ENCODE results near the gene LIX1.
"Not testable (repeated sequence)": the region's sequence is repeated elsewhere in the genome, so short reads cannot be mapped to it uniquely, and the experiment has no call there.

The LIX1 gene

GRCh38 chr5:97102010-97102470, 40.4 kb downstream of the LIX1 start:
- DNase-seq, result peak in 1 of 58 donors; percentile 9

- peak in 31 of 58 donors; percentile 5 to 80 (median 35) for DNase-seq
Observed at GRCh38 chr5:97101189-97101910, 41.1 kb downstream of the LIX1 start.

DNA sequence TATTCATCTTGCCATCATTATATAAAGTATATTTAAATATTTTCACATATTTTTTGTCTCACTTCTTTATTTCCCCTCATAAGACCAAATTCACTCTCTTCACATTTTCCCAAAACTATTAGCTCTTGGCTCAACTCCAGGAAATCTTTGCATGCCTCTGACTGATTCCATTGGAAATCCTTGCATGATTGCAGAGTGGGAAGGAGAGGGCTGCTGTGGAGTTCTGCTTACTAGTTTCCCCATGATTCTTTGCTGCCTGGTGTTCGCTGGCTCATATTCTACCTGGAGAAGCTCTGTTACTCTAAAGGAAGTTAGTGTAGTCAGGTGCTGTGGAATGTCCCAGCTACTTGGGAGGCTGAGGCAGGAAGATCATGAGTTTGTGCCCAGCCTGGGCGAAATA, 41.9 kb downstream of the LIX1 start:
- no peak for DNase-seq

DNA sequence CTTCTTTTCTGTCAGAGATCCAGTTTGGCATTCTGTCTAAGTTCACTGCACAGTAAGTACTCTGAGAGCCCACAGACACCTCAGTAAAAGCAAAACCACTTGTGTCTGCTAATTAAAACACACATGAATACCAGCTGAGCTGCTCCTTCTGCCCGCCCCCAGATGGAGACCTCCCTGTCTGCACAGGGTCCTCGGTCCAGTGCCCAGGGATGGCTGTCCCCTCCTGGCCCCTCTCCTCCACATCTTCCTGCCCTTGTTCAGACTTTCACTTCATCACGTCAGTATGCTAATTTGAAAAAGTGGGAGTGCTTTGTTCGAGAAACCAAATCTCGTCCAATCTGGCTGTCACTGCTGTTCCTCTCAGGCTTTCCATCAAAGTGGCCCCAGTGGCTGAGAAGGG, 43.5 kb downstream of the LIX1 start:
- DNase-seq, result peak in 10 of 58 donors; percentile 5 to 49 (median 15)

DNA sequence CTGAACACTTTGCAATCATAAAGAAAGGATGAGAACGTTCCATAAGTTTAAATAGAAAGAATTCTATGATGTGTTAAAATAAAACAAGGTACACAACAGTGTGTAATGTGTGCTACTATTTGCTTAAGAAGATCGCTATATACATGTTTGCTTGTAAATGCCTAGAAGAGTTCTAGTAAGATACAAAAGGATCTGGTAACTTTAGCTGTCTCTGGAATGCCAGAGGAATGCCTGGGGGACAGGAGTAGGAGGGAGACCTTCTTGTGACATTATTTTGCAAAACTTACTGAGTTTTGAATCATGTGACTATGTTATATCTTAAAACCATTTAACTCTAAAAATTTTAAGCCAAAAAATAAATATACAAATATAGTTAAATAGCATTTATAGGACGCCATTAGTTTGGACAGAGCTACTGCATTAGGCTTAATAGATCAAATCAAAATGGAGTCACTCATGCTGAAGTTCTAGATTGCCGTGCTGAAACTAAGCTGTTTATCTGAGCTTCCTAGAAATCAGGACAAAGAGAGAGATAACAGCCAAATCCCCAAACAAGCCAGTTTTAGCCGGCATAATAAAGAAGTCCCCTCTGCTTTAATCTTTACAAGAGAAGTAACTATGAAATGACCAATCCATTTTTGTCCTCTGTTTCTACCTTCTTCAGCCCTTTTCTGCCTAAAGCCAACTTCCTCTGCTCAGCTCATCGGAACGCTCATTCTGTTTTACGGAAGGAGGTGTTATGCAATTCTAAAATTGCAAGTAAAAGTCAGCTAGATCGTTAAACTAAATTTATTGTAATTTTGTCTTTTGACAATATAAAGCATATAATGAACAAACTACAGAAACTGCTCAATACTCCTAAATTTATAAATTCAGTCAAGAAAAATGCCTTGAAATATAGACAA, 44.8 kb downstream of the LIX1 start:
- no peak for DNase-seq

DNA sequence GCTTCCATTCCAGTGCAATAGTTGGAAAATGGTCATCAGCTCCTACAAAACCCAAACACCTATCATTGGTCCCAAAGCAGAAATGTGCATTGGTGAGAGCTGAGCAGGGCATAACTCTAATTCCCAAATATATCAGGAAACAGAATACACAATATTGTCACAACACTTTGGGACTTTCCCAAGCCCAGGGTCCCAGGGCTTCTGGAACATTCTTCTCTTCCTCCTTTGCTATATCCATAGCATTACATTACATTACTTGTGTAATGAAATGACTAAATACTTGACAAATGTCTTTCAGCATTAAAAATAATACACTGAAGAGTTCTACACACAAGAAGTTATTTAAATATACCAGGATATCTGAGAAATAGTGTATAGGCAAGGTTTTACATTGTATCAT, 45.6 kb downstream of the LIX1 start:
- DNase-seq, result no peak

DNA sequence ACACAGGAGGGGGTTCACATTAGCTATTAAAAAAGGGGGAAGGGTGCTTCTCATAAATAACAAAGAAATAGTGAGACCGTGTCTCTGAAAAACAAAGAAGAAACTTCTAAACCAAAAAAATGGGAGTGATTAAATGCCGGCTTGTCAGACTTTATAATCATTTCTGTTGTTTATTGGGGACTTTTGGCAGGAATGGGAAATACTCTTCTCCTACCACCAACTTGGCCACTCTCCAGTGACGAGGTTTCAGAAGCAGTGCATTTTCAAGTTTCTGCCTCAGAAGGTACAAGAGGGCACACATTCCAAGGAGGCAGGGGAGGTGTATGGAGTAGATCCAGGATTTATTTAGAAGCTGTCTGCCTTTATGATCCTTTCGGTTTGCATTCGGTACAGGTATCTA, 46.2 kb downstream of the LIX1 start:
- peak in 4 of 58 donors; percentile 11 to 21 (median 14) for DNase-seq

DNA sequence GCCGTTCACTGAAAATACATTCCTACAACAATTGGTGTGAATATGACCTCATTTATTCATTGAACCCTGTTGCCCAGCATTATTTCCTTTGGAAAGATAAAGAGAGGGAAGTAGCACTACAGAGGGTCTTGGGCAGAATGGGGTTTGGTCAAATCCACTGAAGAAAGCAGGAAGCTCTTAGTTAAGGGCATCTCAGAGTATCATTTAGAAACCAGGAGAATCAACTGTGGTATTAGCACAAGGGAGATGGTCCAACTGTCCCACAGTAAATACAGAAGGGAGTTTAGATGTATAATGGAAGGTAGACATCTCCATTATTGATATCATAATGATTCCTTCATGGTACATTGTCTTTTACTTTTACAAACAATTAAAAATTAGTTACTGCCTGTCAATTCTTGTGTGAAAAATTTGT, 47.1 kb downstream of the LIX1 start:
- no peak for DNase-seq

DNA sequence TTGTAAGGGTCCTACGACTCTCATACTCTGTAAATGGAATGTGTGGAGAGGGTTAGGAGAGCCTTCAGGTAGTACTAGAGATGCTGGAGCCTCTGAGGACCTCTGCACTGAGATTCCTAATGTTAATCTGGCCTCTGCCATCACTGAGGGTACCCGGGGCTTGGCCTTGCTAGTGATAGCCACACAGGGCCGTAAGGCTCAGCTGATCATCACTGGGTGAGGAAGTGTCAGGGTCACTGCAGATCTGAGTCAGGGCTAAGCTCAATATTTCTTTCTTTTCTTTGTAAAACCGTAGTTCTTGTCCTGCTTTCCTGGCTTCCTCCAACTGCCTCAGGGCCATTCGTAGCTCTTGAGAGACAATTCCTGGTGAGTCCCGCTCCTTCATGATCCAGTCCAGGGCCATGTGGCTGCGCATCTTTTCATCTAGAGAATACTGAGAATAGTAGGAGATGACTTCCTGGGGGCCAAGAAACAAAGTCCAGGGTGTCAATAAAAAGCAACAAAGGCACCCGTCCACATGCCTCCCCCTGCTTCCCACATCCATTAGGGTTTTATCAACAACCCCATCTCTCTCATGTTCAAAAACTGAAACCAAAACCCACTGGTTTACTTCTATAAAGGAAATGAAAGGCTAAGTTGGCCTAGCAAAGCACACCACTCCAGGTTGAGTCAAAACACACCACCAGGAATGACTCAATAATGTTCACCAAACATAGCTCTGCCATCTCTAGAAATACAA, 47.7 kb downstream of the LIX1 start:
- DNase-seq, result no peak

GRCh38 chr5:97093193-97093592, 49.2 kb downstream of the LIX1 start:
- DNase-seq, result no peak

DNA sequence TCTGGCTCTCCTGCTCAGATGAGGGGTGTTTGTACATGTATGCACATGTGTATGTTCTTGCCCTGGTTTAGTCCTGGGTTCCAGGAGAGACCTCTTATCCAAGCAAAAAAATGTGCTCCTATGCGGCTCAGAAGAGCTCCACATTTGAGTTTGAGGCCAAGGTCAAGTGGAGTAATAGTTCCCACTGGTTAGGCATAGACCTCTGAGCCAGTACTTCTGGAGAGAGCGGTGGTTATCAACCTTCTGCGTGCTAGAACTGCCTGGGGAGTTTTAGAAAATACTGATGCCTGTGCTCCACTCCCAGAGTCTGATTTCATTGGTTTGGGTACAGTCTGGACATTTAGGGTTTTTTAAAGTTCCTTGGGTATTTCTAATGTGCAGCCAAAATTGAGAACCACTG, 51.5 kb downstream of the LIX1 start:
- no peak for DNase-seq

DNA sequence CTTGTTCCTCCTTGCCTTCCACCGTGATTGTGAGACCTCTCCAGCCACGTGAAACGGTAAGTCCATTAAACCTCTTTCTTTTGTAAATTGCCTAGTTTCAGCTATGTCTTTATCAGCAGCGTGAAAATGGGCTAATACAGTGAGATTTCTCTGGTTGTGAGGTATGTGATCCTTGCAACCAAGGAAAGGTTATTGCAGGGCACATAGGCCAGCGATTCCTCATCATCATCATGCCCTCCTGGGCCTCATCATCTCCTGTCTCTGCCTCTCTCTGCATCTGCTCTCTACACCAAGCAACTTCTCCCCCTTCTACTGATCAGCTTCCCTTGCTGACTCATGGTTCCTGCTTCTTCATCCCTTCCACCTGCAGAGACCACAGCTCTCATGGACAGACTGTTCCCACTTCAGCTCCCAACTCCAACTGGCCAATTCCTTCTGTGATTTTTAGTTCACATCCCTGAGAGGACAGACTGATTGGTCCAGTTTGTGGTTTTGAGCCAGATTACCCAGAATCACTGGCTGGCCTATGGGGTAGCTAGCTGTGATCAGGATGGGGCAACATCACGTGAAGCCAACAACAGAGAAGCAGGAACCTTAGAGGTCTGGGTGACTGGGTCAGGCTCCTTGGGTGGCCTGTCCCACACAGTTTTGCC, 53.1 kb downstream of the LIX1 start:
- DNase-seq, result no peak

DNA sequence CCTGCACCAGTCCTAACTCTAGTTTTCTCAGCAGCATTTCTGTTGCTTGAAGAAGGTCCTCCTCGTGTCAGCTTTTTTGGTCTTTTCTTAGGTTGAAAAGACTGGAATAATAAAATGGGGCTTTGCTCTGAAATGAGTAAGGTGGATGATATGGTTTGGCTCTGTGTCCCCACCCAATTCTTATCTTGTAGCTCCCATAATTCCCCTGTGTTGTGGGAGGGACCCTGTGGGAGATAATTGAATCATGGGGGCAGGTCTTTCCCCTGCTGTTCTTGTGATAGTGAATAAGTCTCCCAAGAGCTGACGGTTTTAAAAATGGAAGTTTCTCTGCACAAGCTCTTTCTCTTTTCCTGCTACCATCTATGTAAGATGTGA, 53.6 kb downstream of the LIX1 start:
- DNase-seq, result no peak

- no peak for DNase-seq
Observed at GRCh38 chr5:97087138-97087537, 55.3 kb downstream of the LIX1 start.

- no peak for DNase-seq
Observed at GRCh38 chr5:97085459-97086181, 56.8 kb downstream of the LIX1 start.

DNA sequence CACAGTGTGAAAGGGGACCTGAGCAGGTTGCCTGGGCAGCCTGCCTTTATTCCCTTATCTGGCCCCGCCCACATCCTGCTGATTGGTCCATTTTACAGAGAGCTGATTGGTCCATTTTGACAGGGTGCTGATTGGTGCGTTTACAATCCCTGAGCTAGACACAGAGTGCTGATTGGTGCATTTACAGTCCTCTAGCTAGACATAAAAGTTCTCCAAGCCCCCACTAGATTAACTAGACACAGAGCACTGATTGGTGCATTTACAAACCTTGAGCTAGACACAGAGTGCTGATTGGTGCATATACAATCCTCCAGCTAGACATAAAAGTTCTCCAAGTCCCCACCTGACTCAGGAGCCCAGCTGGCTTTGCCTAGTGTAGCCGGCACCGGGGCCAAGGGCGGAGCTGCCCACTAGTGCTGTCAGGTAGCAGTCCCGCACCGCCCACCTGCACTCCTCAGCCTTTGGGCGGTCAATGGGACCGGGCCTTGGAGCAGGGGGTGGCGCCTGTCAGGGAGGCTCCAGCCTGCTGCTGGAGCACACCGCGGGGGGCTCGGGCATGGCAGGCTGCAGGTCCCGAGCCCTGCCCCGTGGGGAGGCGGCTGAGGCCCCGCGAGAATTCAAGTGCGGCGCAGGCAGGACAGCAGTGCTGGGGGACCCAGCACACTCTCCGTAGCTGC, 57.5 kb downstream of the LIX1 start:
- not testable (repeated sequence) for DNase-seq

DNA sequence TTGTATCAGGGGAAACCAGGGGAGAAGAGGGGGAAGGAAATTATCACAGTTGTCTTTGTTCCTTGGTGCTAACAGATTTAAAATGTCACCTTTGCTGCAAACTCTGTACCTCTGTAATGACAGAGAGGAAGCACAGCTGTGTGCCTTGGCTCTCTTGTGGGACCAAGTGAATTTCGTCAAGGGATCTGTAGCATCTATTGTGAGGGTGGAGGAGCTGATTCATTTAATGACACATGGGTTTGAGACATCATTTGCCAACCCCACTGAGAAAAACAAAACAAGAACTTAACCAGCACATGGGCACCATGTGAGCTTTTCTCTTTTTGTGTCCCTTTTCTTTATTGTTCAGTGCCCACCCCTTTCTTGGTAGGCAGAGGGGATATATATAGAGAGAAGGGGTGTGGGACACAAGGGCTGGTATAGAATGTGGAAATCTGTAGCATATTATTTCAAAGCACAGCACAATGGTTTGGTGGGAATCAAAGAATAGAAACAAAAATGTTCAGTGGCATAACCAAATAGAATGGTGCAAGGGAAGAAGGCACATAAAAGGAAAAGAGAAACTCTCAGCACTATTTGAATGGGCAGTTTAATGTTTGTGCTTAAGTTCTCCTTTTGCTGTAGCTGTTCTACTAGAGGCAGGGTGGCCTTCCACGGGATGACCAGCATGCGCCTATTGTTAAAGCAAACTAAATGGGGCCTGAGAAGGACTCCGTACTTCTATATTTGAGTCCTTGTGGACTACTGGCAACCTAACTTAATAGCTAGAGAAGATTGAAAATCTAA, 63.3 kb downstream of the LIX1 start:
- DNase-seq, result no peak

DNA sequence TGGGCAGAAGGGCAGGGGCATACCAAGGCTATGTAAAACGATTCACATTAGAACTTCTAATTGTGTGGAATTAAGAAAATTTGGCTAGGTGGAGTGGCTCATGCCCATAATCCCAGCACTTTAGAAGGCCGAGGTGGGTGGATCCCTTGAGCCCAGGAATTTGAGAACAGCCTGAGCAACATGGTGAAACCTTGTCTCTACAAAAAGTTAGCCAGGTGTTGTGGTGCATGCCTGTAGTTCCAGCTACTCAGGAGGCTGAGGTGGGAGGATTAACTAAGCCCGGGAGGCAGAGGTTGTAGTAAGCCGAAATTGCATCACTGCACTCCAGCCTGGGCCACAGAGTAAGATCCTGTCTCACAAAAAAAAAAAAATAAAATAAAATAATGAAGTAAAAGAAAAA, 65.2 kb downstream of the LIX1 start:
- DNase-seq, result no peak

- DNase-seq, result no peak
Observed at GRCh38 chr5:97076098-97076497, 66.3 kb downstream of the LIX1 start.

Measured in anterior cingulate cortex (tissue), 58 donors.